H1 (cell line): ENCODE measurements around the gene IRF4. TPM values are rescaled to one million over a fixed set of nuclear protein-coding genes. Genes with fewer than 3 reads are reported as not detected.

Experiments
- CBX8 ChIP-seq: fragments of 300-800, 300-1000 bp; sonication (generic); IDR thresholded peaks from 2 replicates; pipeline ENCODE4 v1.7.1; 2016; ENCODE audit warnings: low read depth, low read length, borderline replicate concordance
- KDM4A ChIP-seq: IDR thresholded peaks from one replicate; pipeline ENCODE4 v1.7.1; 2012; ENCODE audit warnings: low read depth, mild to moderate bottlenecking, moderate library complexity, low read length, inconsistent platforms; ENCODE audit not compliant: severe bottlenecking
- SP1 ChIP-seq: IDR thresholded peaks from 2 replicates; pipeline ENCODE4 v1.6.1; 2011; ENCODE audit warnings: low read depth, low read length
- TCF12 ChIP-seq: IDR thresholded peaks from 2 replicates; pipeline ENCODE4 v1.6.1; 2011; ENCODE audit warnings: low read depth, mild to moderate bottlenecking, low read length
- polyA plus RNA-seq, 7 experiments: library from polyadenylated mRNA; depleted of rRNA in 3 of 7; stranded (reverse) in 5 of 7; unstranded in 2 of 7; fragments of >200 nt in 5 of 7; fragments of 200-250 nt in 2 of 7; gene quantifications; 1 replicate in 5 of 7; 2 replicates in 1 of 7; 4 replicates in 1 of 7; pipeline versions ENCODE4 v1.2.1 to v1.2.3, GENCODE V29; 2011 to 2013; ENCODE audit warnings: missing spikeins in 2 of 7, mixed read lengths in 2 of 7
- total RNA-seq: library from RNA; stranded (reverse); fragmentation: NEBNext Ultra II Directional; extraction: Animal tissue kit (Norgen Biotek cat#: 25700); gene quantifications from 2 replicates; pipeline ENCODE4 v1.2.1, GENCODE V29; 2021
- TF ChIP-seq, protein P1 (sequence below), 3 experiments: IDR thresholded peaks; 1 replicate in 2 of 3; 2 replicates in 1 of 3; pipeline versions ENCODE4 v1.5.1 to v1.6.1; 2011; ENCODE audit warnings: low read length in 3 of 3, mild to moderate bottlenecking in 3 of 3, inconsistent platforms in 2 of 3, low read depth in 1 of 3, moderate library complexity in 1 of 3; ENCODE audit not compliant: insufficient read depth in 1 of 3; ENCODE audit errors: control extremely low read depth in 1 of 3

The IRF4 gene
- total and polyA plus RNA-seq, 2 of the 8 experiments (the other 6 are each of a cell fraction or from before 2014, with no cell fraction given) = 0.77 to 2.1 TPM

DNA sequence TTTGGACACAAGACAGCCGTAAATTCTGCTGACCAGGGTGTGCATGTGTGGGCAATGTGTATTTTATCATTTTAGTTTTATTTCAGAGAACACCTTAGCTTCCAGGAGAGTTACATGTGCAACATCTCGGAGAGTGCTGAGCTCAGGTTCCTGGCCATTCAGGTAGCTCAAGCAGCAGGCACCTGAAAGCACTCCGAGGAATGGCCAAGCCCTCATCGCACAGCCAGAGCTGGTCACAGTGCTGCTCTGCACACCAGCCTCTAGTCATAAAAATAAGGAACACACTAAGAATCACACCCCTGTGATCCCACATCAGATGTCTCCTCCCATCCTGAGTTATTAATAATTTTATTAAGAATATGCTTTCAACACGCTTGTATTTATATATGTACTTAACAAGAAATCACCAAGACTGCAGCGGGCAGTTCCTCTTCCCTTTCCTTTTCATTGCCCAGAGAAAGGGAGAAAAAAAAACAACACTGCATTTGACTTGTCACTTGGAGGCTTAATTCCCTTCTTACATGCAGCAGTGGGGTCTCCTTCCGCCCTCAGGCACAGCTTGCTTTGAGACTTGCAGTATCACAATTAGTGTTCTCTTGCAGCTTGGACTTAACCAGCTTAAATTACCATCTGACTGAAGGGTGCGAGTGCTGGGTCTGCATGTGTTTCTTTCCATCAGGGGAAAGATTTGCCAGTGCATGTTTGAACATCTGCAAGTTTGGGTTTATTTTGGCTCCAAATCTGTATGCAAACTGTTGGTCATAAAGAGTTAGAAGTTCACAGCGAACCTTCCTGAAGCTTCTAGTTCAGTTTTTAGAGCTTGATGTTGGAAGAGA lies 36.0 kb upstream of the IRF4 start (continued):
- TF ChIP-seq TCF12 (no peak), SP1 (no peak), CBX8 (no peak), KDM4A (no peak)
- TF ChIP-seq, protein P1, sequence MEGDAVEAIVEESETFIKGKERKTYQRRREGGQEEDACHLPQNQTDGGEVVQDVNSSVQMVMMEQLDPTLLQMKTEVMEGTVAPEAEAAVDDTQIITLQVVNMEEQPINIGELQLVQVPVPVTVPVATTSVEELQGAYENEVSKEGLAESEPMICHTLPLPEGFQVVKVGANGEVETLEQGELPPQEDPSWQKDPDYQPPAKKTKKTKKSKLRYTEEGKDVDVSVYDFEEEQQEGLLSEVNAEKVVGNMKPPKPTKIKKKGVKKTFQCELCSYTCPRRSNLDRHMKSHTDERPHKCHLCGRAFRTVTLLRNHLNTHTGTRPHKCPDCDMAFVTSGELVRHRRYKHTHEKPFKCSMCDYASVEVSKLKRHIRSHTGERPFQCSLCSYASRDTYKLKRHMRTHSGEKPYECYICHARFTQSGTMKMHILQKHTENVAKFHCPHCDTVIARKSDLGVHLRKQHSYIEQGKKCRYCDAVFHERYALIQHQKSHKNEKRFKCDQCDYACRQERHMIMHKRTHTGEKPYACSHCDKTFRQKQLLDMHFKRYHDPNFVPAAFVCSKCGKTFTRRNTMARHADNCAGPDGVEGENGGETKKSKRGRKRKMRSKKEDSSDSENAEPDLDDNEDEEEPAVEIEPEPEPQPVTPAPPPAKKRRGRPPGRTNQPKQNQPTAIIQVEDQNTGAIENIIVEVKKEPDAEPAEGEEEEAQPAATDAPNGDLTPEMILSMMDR (IDR thresholded peaks at IDR 0.05; ENCODE audit: control extremely low read depth in 1 of 3, insufficient read depth in 1 of 3, low read depth in 1 of 3, low read length in 3 of 3) = no peak
